Measurements from ENCODE around the gene AIM2. TPM values are rescaled to one million over a fixed set of nuclear protein-coding genes. Genes with fewer than 3 reads are reported as not detected.

The AIM2 gene, protein sequence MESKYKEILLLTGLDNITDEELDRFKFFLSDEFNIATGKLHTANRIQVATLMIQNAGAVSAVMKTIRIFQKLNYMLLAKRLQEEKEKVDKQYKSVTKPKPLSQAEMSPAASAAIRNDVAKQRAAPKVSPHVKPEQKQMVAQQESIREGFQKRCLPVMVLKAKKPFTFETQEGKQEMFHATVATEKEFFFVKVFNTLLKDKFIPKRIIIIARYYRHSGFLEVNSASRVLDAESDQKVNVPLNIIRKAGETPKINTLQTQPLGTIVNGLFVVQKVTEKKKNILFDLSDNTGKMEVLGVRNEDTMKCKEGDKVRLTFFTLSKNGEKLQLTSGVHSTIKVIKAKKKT
- total RNA-seq (2021) (not detected in 2 replicates), Bru-seq, nascent RNA (percentile 5 among the genes with signal in this experiment), BruChase-seq, experiment 1, labeled RNA remaining after a 2-hour chase (percentile 10 among the genes with signal in this experiment), BruChase-seq, experiment 2, labeled RNA remaining after a 6-hour chase (percentile 6 among the genes with signal in this experiment)
- long read RNA-seq = 0 reads

DNA sequence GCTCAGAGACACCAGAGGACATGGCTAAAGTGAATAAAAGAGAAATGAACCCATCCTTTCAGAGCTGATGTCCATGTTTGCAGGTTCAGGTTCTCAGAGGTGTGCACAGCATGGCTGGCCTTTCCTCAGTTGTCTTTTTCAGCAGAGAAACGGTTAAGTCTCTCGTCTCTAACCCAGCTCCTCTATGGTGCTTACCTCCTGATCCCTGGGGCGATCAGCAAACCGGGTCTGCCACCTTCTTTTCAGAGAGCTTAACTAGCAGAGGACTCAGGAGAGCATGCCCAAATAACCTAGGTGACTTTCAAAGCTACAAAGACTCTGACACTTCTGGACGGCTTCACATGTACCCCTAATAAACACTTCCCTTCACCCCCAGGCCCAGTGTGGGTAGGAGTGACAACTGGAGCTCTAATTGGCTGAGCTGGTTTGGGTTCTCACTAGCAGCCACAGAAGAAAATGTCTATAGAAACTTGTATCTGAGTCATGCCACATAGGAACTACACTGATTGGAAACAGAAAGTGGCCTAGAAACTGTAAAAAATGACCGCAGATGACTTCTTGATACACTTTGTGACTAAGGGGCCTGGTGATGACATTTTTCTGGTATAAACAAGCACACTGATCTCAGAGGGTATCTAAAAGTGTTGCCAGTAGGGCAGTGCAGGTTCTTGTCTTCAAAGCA, at the start of gene AIM2:
TSS of gene AIM2 (minus strand) at position 329 of the 682 bp plus-strand sequence. CDS start 3,267 bp downstream, outside the sequence.
- CTCF ChIA-PET = no interaction called here
- intact Hi-C loops (cut with micrococcal nuclease; ENCODE audit: unreplicated experiment) = loop anchor here (10.0 kb wide), 1 partner anchor 1112 kb away; no protein-coding TSS in a partner anchor

DNA sequence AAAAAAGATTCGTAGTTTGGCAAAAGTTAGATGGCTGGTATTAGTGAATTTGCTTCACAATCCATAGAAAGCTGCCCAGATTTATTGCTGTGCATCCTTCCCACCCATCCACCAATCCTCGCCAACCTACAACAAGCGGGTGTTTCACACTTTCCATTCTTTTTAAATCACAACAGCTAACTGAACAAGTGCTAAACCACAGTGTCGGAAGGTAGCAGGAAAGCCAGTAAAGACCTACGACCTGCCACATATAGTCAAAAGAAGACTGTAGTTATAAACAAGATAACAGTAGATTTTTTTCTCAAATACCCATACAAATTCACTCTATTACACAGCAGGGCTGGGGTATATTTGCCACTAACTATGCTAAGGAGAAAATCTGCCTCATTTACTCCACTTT, 47.0 kb upstream of the AIM2 start:
- Histone ChIP-seq H4K20me1 (ENCODE audit: insufficient read depth) (no peaks in the 10 kb centered on the region), H2AFZ (no peak overlapping the region), H3K27me3 (ENCODE audit: insufficient read depth, low read depth) (peaks cover 27% of the 10 kb centered on the region), H3K36me3 (ENCODE audit: low read depth) (no peaks in the 10 kb centered on the region), H3K4me2 (no peak overlapping the region), H3K27ac (no peak overlapping the region), H3K4me3 (no peak overlapping the region), H3F3A (ENCODE audit: insufficient read depth, low read depth) (no peaks in the 10 kb centered on the region), H3K9me2 (ENCODE audit: insufficient read depth) (no peaks in the 10 kb centered on the region), H3K4me1 (replicated peaks; ENCODE audit: insufficient read depth) (no peaks in the 10 kb centered on the region), H3K79me2 (ENCODE audit: low read depth) (no peaks in the 10 kb centered on the region), H3K9me3 (ENCODE audit: insufficient read depth, low read depth) (no peaks in the 10 kb centered on the region)
- ChIA-PET CTCF (no interaction called here), POLR2A (ENCODE audit: unreplicated experiment) (no interaction called here)
- no peak for TF ChIP-seq EZH2 (IDR thresholded peaks at IDR 0.05; ENCODE audit: low read depth)
- TF ChIP-seq, protein P1, sequence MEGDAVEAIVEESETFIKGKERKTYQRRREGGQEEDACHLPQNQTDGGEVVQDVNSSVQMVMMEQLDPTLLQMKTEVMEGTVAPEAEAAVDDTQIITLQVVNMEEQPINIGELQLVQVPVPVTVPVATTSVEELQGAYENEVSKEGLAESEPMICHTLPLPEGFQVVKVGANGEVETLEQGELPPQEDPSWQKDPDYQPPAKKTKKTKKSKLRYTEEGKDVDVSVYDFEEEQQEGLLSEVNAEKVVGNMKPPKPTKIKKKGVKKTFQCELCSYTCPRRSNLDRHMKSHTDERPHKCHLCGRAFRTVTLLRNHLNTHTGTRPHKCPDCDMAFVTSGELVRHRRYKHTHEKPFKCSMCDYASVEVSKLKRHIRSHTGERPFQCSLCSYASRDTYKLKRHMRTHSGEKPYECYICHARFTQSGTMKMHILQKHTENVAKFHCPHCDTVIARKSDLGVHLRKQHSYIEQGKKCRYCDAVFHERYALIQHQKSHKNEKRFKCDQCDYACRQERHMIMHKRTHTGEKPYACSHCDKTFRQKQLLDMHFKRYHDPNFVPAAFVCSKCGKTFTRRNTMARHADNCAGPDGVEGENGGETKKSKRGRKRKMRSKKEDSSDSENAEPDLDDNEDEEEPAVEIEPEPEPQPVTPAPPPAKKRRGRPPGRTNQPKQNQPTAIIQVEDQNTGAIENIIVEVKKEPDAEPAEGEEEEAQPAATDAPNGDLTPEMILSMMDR (conservative IDR thresholded peaks at IDR 0.05) = no peak
- DNase-seq = no peak
- intact Hi-C loops (cut with micrococcal nuclease; ENCODE audit: unreplicated experiment) = no loop called here
- no TSS peak for BruUV-seq (replicated peaks)

More for the DNA sequence above, at the start of gene AIM2:
- no peaks in the 10 kb centered on the region for H3K9me3 ChIP-seq (ENCODE audit: insufficient read depth, low read depth)
- TF ChIP-seq, protein P1 (conservative IDR thresholded peaks at IDR 0.05) = no peak
- TF ChIP-seq EZH2 (IDR thresholded peaks at IDR 0.05; ENCODE audit: low read depth) = no peak
- H3K4me1 ChIP-seq (replicated peaks; ENCODE audit: insufficient read depth) = no peaks in the 10 kb centered on the region
- H3K9me2 ChIP-seq (ENCODE audit: insufficient read depth) = no peaks in the 10 kb centered on the region
- H3K4me3 ChIP-seq = no peak within 1 kb of the TSS
- H3K36me3 ChIP-seq (ENCODE audit: low read depth) = no peaks in the 10 kb centered on the region
- POLR2A ChIA-PET (ENCODE audit: unreplicated experiment) = no interaction called here
- no peak for DNase-seq
- H2AFZ ChIP-seq = no peak within 1 kb of the TSS
- BruUV-seq (replicated peaks) = no TSS peak
- no peaks in the 10 kb centered on the region for H3F3A ChIP-seq (ENCODE audit: insufficient read depth, low read depth)
- no peaks in the 10 kb centered on the region for H4K20me1 ChIP-seq (ENCODE audit: insufficient read depth)
- peak within 1 kb of the TSS; percentile 20; the same call in 1 of the 2 replicates for H3K4me2 ChIP-seq
- H3K27me3 ChIP-seq (ENCODE audit: insufficient read depth, low read depth) = 0 out of 2 replicates have a peak, but pooled peaks cover 3% of the 10 kb centered on the region
- H3K27ac ChIP-seq = no peak within 1 kb of the TSS
- no peaks in the 10 kb centered on the region for H3K79me2 ChIP-seq (ENCODE audit: low read depth)

DNA sequence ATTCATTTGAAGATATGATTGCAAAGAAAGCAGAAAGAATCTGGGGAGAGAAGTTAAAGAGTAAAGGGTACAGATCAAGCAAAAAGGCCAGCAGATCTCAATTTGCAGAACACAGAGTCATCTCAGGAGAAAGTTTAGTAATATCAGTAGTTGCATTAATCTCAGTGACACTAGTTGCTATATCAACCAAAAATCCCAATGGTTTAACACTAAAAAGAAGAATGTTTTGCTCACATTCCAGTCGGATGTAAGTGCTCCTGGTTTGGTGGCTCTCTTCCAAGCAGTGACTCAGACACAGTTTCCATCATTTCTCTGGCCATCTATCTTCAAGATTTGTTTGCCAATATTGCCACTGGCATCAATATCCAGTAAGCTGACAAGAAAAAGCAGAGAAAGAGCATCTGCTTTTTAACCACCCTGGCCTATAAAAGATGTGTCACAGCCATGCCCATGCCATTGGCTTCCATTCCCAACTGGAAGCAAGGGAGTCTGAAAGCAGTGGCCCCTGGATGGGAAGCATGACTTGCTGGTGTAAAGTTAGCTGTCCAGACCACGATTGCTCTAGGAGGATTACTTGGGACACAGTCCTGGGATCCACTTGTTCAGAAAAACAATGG, 45.5 kb upstream of the AIM2 start:
- H3K4me3 ChIP-seq = no peak overlapping the region
- H3K27ac ChIP-seq = no peak overlapping the region
- ChIA-PET POLR2A (ENCODE audit: unreplicated experiment) (no interaction called here), CTCF (no interaction called here)
- no peaks in the 10 kb centered on the region for H3K36me3 ChIP-seq (ENCODE audit: low read depth)
- H3K79me2 ChIP-seq (ENCODE audit: low read depth) = no peaks in the 10 kb centered on the region
- intact Hi-C loops (cut with micrococcal nuclease; ENCODE audit: unreplicated experiment) = no loop called here
- H3K9me3 ChIP-seq (ENCODE audit: insufficient read depth, low read depth) = no peaks in the 10 kb centered on the region
- no peaks in the 10 kb centered on the region for H3F3A ChIP-seq (ENCODE audit: insufficient read depth, low read depth)
- peaks cover 27% of the 10 kb centered on the region for H3K27me3 ChIP-seq (ENCODE audit: insufficient read depth, low read depth)
- H2AFZ ChIP-seq = no peak overlapping the region
- H4K20me1 ChIP-seq (ENCODE audit: insufficient read depth) = no peaks in the 10 kb centered on the region
- H3K9me2 ChIP-seq (ENCODE audit: insufficient read depth) = no peaks in the 10 kb centered on the region
- H3K4me2 ChIP-seq = no peak overlapping the region
- BruUV-seq (replicated peaks) = no TSS peak
- H3K4me1 ChIP-seq (replicated peaks; ENCODE audit: insufficient read depth) = no peaks in the 10 kb centered on the region
- no peak for DNase-seq
- no peak for TF ChIP-seq EZH2 (IDR thresholded peaks at IDR 0.05; ENCODE audit: low read depth)
- TF ChIP-seq, protein P1 (conservative IDR thresholded peaks at IDR 0.05) = no peak

Data from PC-9 (cell line).